Body of pancreas (tissue), 4 donors: ENCODE measurements around the gene MAPK13. TPM values are rescaled to one million over a fixed set of nuclear protein-coding genes. Genes with fewer than 3 reads are reported as not detected.

Experiments
- ATAC-seq: fragments of 150-250 bp; one replicate; pipeline ENCODE4 v1.9.1; 2016
- DNase-seq, 4 donors: peaks; one replicate each; pipeline ENCODE4 v3.0.0-alpha.2; 2019
- H3K27ac ChIP-seq, 4 donors: fragments of 200-600 bp; sonication (generic); 1 replicate in 3 of 4; 2 replicates in 1 of 4; pipeline versions ENCODE4 v1.5.1 to v1.6.1; 2016 to 2019; ENCODE audit warnings: mild to moderate bottlenecking in 1 of 4, mixed read lengths in 1 of 4, moderate library complexity in 1 of 4
- H3K27me3 ChIP-seq, 2 donors: fragments of 200-600 bp; sonication (generic); one replicate each; pipeline ENCODE4 v1.6.0; 2016; ENCODE audit warnings: mild to moderate bottlenecking in 1 of 2
- H3K36me3 ChIP-seq, 2 donors: fragments of 200-600 bp; sonication (generic); replicated peaks in 1 of 2; 2 replicates each; pipeline ENCODE4 v1.5.1; 2016; ENCODE audit warnings: low read depth in 2 of 2; ENCODE audit not compliant: insufficient read depth in 1 of 2
- H3K4me1 ChIP-seq: fragments of 200-600 bp; sonication (generic); one replicate; pipeline ENCODE4 v1.6.0; 2016
- H3K4me3 ChIP-seq, 2 donors: fragments of 200-600 bp; sonication (generic); 1 replicate in 1 of 2; 2 replicates in 1 of 2; pipeline ENCODE4 v1.5.1; 2016 to 2019
- H3K9me3 ChIP-seq, 3 donors: fragments of 200-600 bp; sonication (generic); 1 replicate in 2 of 3; 2 replicates in 1 of 3; pipeline ENCODE4 v1.5.1; 2016
- POLR2A ChIP-seq, 3 donors: fragments of 450-650 bp; IDR thresholded peaks; one replicate each; pipeline ENCODE4 v1.6.1; 2016; ENCODE audit warnings: antibody characterized with exemption in 3 of 3, mild to moderate bottlenecking in 2 of 3
- WGBS, 2 donors: methylation state at CpG; one replicate each; pipeline ENCODE4 v1.1.5; 2017; 5-methylcytosine and 5-hydroxymethylcytosine counted together
- intact Hi-C: fragments of 100-400 bp; cut with DNase I; formaldehyde crosslinking; loops from one replicate; pipeline ENCODE4 v1.15.1; 2023
- total RNA-seq, 2 donors: library from RNA; depleted of rRNA; stranded (reverse); fragments of >200 nt; gene quantifications; one replicate each; pipeline ENCODE4 v1.1.0, GENCODE V29; 2016
- TF ChIP-seq, protein P1 (sequence below), 7 experiments: fragments of 450-650 bp in 4 of 7; fragments of 200-600 bp in 3 of 7; sonication (generic) in 3 of 7; IDR thresholded peaks; one replicate each; pipeline ENCODE4 v1.5.1; 2016 to 2019; ENCODE audit warnings: antibody characterized with exemption in 7 of 7

The MAPK13 gene
- total RNA-seq, 2 donors from 2014 or later: 32.2 to 37.9 TPM

DNA sequence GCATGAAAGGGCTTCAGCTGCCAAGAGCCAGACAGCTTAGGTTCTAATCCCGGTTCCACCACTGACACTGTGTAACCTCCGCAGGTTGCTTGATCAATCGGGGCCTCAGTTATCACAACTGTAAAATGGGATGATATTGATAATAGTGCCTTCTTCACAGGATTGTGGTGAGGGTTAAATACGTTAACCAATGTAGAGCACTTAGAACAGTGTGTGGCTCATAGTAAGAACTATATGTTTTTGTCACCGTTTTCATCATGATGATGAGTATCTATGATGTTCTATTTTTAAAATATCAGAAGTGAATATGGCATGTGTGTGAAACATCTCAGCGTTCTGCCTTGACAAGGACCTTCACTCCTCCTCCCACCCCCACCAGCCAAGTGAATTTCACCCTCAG is 10.3 kb upstream of the MAPK13 start:
- no peaks in the 10 kb centered on the region for H3K27me3 ChIP-seq
- DNase-seq (no peak), ATAC-seq (no peak)
- TF ChIP-seq POLR2A (IDR thresholded peaks at IDR 0.05): no peak
- TF ChIP-seq, protein P1, sequence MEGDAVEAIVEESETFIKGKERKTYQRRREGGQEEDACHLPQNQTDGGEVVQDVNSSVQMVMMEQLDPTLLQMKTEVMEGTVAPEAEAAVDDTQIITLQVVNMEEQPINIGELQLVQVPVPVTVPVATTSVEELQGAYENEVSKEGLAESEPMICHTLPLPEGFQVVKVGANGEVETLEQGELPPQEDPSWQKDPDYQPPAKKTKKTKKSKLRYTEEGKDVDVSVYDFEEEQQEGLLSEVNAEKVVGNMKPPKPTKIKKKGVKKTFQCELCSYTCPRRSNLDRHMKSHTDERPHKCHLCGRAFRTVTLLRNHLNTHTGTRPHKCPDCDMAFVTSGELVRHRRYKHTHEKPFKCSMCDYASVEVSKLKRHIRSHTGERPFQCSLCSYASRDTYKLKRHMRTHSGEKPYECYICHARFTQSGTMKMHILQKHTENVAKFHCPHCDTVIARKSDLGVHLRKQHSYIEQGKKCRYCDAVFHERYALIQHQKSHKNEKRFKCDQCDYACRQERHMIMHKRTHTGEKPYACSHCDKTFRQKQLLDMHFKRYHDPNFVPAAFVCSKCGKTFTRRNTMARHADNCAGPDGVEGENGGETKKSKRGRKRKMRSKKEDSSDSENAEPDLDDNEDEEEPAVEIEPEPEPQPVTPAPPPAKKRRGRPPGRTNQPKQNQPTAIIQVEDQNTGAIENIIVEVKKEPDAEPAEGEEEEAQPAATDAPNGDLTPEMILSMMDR (IDR thresholded peaks at IDR 0.05): no peak
- WGBS, 2 donors: 83 to 86% methylated on average over 6 of the region's 6 CpGs
- H3K36me3 ChIP-seq: no peaks in the 10 kb centered on the region
- H3K4me3 ChIP-seq: no peak overlapping the region
- H3K9me3 ChIP-seq: no peaks in the 10 kb centered on the region
- intact Hi-C loops: loop anchor here (10.0 kb wide), 2 partner anchors 75 to 245 kb away; partner anchors contain the start of gene BRPF3
- no peak overlapping the region for H3K27ac ChIP-seq
- peaks cover 16% of the 10 kb centered on the region for H3K4me1 ChIP-seq

DNA sequence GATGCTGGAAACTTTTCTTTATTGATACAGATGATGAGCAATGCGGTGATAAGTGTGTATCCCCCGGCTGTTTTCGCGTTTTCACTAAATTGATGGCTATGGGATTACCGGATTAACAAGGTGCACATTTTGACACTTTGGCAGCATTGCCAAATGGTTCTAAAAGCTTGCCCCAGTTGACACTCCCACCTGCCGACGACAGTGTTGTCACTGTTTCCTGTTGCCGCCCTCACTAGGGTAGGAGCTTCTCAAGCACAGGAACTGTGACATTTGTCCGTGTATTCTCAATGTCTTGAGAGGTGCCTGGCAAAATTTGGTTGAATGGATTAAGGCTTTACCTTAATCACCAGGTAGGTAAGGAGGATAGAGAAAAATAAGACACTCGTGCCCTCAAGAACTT is 9.8 kb upstream of the MAPK13 start:
- no peak for TF ChIP-seq POLR2A (IDR thresholded peaks at IDR 0.05)
- TF ChIP-seq, protein P1 (IDR thresholded peaks at IDR 0.05): no peak
- Histone ChIP-seq H3K4me1 (peaks cover 16% of the 10 kb centered on the region), H3K36me3 (no peaks in the 10 kb centered on the region), H3K27me3 (no peaks in the 10 kb centered on the region), H3K4me3 (no peak overlapping the region), H3K9me3 (no peaks in the 10 kb centered on the region), H3K27ac (peak overlapping the region in 2 of 4 donors; percentile 11 to 12)
- DNase-seq (peak in 2 of 4 donors; percentile 7 to 27), ATAC-seq (no peak)
- 57 to 64% methylated on average over 10 of the region's 10 CpGs for WGBS, 2 donors
- intact Hi-C loops: loop anchor here (10.0 kb wide), 2 partner anchors 74 to 244 kb away; partner anchors contain the start of gene BRPF3

DNA sequence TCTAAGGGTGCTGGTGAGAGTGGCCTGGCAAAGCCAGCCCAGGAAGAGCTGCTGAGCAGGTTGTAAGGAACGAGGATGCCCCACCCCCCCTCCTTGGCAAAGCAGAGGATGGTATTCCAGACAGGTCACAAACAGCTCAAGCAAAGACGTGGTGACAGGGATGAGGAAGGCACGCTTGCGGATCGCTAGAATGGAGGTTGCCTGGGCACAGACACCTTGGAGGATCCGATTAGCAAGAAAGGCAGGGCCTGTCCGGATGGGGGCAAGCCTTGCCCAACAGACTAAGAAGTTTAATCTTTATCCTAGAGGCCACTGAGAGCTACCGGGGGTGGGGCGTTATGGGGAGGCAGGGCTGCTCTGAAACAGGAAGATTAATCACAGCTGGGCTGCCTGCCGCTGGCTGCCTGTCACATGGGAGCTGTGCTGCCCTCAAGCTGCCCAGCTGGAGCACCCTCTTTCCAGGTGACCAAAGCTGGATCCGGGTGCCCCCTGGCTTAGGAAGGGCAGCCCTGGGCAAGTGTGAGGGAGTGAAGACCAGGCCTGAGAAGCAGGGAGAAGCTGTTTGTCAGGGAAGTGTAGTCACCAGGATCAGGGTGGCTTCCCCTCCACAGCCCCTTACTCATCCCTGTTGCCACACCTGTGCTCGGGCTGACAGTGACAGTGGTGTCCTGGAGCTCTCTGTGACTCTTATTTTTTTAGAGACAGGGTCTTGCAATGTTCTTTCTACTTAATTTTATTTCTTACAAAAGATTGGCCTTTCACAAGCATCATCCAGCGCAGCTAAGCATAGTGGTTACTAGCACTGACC is 9.1 kb upstream of the MAPK13 start:
- H3K27me3 ChIP-seq: no peaks in the 10 kb centered on the region
- intact Hi-C loops: loop anchor here (10.0 kb wide), 2 partner anchors 74 to 244 kb away; partner anchors contain the start of gene BRPF3
- peaks cover 16% of the 10 kb centered on the region for H3K4me1 ChIP-seq
- peak overlapping the region in 2 of 4 donors; percentile 11 to 12 for H3K27ac ChIP-seq
- no peak overlapping the region for H3K4me3 ChIP-seq
- ATAC-seq: no peak
- TF ChIP-seq, protein P1 (IDR thresholded peaks at IDR 0.05): no peak
- no peak for TF ChIP-seq POLR2A (IDR thresholded peaks at IDR 0.05)
- no peaks in the 10 kb centered on the region for H3K9me3 ChIP-seq
- H3K36me3 ChIP-seq: no peaks in the 10 kb centered on the region
- peak in 3 of 4 donors; percentile 30 to 54 (median 37) for DNase-seq
- 47 to 61% methylated on average over 10 to 12 of the region's 13 CpGs for WGBS, 2 donors

DNA sequence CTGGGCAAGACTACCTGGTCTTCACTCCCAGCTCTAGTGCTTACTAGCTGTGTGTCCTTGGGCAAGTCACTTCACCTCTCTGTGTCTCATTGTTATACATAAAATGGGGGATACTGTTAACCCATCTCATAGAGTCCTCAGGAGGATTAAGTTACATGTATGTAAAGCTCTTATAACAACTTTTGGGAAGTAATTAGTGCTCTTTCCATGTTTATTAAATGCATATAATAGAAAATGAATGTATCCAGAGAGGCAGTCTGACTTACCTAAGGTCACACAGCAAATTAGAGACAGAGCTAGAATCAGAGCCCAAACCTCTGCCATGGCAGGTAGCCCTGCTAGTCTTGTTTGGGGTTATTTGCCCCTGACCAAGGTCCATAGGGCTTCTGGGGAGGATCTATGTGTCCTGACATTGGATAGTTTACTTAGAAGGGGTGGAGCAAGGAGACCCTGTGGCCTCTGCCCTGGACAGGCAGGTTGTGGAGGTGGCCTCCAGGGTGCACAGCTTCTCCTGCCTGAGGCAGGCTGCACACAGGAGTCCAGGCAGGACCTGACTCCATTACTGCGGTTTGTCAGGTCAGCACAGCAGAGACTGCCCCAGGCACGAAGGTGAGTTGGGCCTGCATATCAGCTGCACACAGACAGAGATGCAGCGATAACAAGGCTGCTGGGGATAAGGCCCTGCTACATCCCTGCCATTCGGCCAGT is 8.4 kb upstream of the MAPK13 start:
- no peak overlapping the region for H3K27ac ChIP-seq
- no peak for ATAC-seq
- no peaks in the 10 kb centered on the region for H3K36me3 ChIP-seq
- intact Hi-C loops: loop anchor here (10.0 kb wide), 2 partner anchors 73 to 243 kb away; partner anchors contain the start of gene BRPF3
- no peaks in the 10 kb centered on the region for H3K9me3 ChIP-seq
- H3K4me1 ChIP-seq: peaks cover 16% of the 10 kb centered on the region
- no peak for DNase-seq
- TF ChIP-seq, protein P1 (IDR thresholded peaks at IDR 0.05): no peak
- TF ChIP-seq POLR2A (IDR thresholded peaks at IDR 0.05): no peak
- H3K27me3 ChIP-seq: no peaks in the 10 kb centered on the region
- 55% methylated on average over 4 of the region's 4 CpGs; no CpG with 5 or more reads in 1 of the 2 donors for WGBS, 2 donors
- no peak overlapping the region for H3K4me3 ChIP-seq
